Neural cell (in vitro differentiated cells): ENCODE data around the gene MS4A6A.

ENCODE experiments used
- EP300 ChIP-seq: fragments of 450-650 bp; conservative IDR thresholded peaks from 2 replicates; pipeline ENCODE4 v1.6.1; 2014; ENCODE audit warnings: antibody characterized with exemption, mild to moderate bottlenecking, moderate library complexity; ENCODE audit not compliant: poor library complexity, severe bottlenecking
- EZH2 ChIP-seq: fragments of 200-600, 300-800 bp; shearing (Covaris generic), sonication (generic); IDR thresholded peaks from 2 replicates; pipeline ENCODE4 v1.6.1; 2014; ENCODE audit warnings: antibody characterized with exemption, low read length, borderline replicate concordance, mild to moderate bottlenecking; ENCODE audit not compliant: insufficient read depth, poor library complexity, severe bottlenecking
- SMC3 ChIP-seq: fragments of 450-650 bp; conservative IDR thresholded peaks from 2 replicates; pipeline ENCODE4 v1.6.1; 2014; ENCODE audit warnings: antibody characterized with exemption, mild to moderate bottlenecking, moderate library complexity; ENCODE audit not compliant: poor library complexity
- TAF1 ChIP-seq: IDR thresholded peaks from 2 replicates; pipeline ENCODE4 v1.6.1; 2012; ENCODE audit warnings: low read depth
- TF ChIP-seq, protein P1 (sequence below): fragments of 450-650 bp; IDR thresholded peaks from 2 replicates; pipeline ENCODE4 v1.5.1; 2014; ENCODE audit warnings: antibody characterized with exemption, mild to moderate bottlenecking, moderate library complexity; ENCODE audit not compliant: poor library complexity, severe bottlenecking

DNA sequence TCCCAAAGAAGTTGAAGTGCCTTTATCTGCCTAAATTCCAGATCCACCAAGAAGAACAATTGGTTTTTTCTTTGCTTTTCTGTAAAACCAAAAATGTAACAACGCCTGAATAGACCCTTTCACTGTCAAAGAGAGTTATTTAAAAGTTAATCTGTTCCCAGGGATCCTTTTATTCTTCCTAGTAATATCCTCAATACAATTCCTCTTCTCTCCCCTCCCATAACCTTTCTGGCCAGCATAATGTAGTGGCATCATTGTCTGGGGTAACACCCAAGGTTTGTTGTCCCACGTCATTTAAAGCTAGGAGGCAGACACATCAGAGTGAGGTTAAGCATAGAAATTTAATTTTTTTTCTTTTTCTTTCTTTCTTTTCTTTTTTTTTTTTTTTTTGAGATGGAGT is 54.5 kb downstream of the MS4A6A start:
- TF ChIP-seq, protein P1, sequence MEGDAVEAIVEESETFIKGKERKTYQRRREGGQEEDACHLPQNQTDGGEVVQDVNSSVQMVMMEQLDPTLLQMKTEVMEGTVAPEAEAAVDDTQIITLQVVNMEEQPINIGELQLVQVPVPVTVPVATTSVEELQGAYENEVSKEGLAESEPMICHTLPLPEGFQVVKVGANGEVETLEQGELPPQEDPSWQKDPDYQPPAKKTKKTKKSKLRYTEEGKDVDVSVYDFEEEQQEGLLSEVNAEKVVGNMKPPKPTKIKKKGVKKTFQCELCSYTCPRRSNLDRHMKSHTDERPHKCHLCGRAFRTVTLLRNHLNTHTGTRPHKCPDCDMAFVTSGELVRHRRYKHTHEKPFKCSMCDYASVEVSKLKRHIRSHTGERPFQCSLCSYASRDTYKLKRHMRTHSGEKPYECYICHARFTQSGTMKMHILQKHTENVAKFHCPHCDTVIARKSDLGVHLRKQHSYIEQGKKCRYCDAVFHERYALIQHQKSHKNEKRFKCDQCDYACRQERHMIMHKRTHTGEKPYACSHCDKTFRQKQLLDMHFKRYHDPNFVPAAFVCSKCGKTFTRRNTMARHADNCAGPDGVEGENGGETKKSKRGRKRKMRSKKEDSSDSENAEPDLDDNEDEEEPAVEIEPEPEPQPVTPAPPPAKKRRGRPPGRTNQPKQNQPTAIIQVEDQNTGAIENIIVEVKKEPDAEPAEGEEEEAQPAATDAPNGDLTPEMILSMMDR = no peak
- TF ChIP-seq SMC3 = no peak
- TF ChIP-seq TAF1 = no peak
- no peak for TF ChIP-seq EZH2
- no peak for TF ChIP-seq EP300
